Neural cell (in vitro differentiated cells): ENCODE measurements around the gene FAM89A. TPM values are rescaled to one million over a fixed set of nuclear protein-coding genes. Genes with fewer than 3 reads are reported as not detected.

Experiments used
- H2AFZ ChIP-seq: fragments of 200-600, 300-800 bp; sonication (generic), shearing (Covaris generic); 2 replicates; pipeline ENCODE4 v1.6.0; 2014; ENCODE audit warnings: low read depth, mild to moderate bottlenecking, antibody characterized with exemption, low read length, moderate library complexity
- H3F3A ChIP-seq: fragments of 200-600 bp; shearing (Covaris generic); 2 replicates; pipeline ENCODE4 v1.6.1; 2016; ENCODE audit warnings: mild to moderate bottlenecking, moderate library complexity, mixed read lengths, antibody characterized with exemption, low read length; ENCODE audit not compliant: insufficient read depth, poor library complexity, severe bottlenecking
- H3K27ac ChIP-seq: fragments of 200-600, 300-800 bp; sonication (generic), shearing (Covaris generic); 2 replicates; pipeline ENCODE4 v1.5.1; 2014; ENCODE audit warnings: mild to moderate bottlenecking, low read length, moderate library complexity
- H3K27me3 ChIP-seq: fragments of 300-800, 200-600 bp; sonication (generic), shearing (Covaris generic); 2 replicates; pipeline ENCODE4 v1.6.0; 2014; ENCODE audit warnings: mild to moderate bottlenecking, low read depth, low read length, moderate library complexity; ENCODE audit not compliant: insufficient read depth
- H3K36me3 ChIP-seq: fragments of 300-800, 200-600 bp; sonication (generic), shearing (Covaris generic); 2 replicates; pipeline ENCODE4 v1.5.1; 2014; ENCODE audit warnings: mild to moderate bottlenecking, antibody characterized with exemption, low read length, moderate library complexity; ENCODE audit not compliant: insufficient read depth
- H3K4me2 ChIP-seq: fragments of 300-800, 200-600 bp; sonication (generic), shearing (Covaris generic); 2 replicates; pipeline ENCODE4 v1.6.0; 2014; ENCODE audit warnings: mild to moderate bottlenecking, low read length
- H3K4me3 ChIP-seq: fragments of 300-800, 200-600 bp; sonication (generic), shearing (Covaris generic); 2 replicates; pipeline ENCODE4 v1.5.1; 2014; ENCODE audit warnings: mild to moderate bottlenecking, low read length, moderate library complexity
- H3K79me2 ChIP-seq: fragments of 200-600 bp; shearing (Covaris generic); replicated peaks from 2 replicates; pipeline ENCODE4 v1.6.0; 2014; ENCODE audit warnings: mild to moderate bottlenecking, low read length, moderate library complexity; ENCODE audit not compliant: insufficient read depth
- H3K9ac ChIP-seq: fragments of 300-800, 200-600 bp; sonication (generic), shearing (Covaris generic); 2 replicates; pipeline ENCODE4 v1.6.1; 2016; ENCODE audit warnings: mild to moderate bottlenecking, low read length, mixed read lengths
- H3K9me2 ChIP-seq: fragments of 200-600 bp; shearing (Covaris generic); 2 replicates; pipeline ENCODE4 v1.6.1; 2016; ENCODE audit warnings: mild to moderate bottlenecking, low read length, mixed read lengths; ENCODE audit not compliant: insufficient read depth
- H3K9me3 ChIP-seq: fragments of 200-600, 300-800 bp; sonication (generic), shearing (Covaris generic); 2 replicates; pipeline ENCODE4 v1.6.1; 2016; ENCODE audit warnings: mild to moderate bottlenecking, mixed run types, low read length, moderate library complexity, mixed read lengths
- H4K20me1 ChIP-seq: fragments of 200-600 bp; shearing (Covaris generic); 2 replicates; pipeline ENCODE4 v1.6.1; 2016; ENCODE audit warnings: mild to moderate bottlenecking, mixed run types; ENCODE audit not compliant: insufficient read depth
- EP300 ChIP-seq: fragments of 450-650 bp; conservative IDR thresholded peaks from 2 replicates; pipeline ENCODE4 v1.6.1; 2014; ENCODE audit warnings: antibody characterized with exemption, mild to moderate bottlenecking, moderate library complexity; ENCODE audit not compliant: poor library complexity, severe bottlenecking
- EZH2 ChIP-seq: fragments of 200-600, 300-800 bp; shearing (Covaris generic), sonication (generic); IDR thresholded peaks from 2 replicates; pipeline ENCODE4 v1.6.1; 2014; ENCODE audit warnings: antibody characterized with exemption, low read length, borderline replicate concordance, mild to moderate bottlenecking; ENCODE audit not compliant: insufficient read depth, poor library complexity, severe bottlenecking
- MXI1 ChIP-seq: fragments of 450-650 bp; conservative IDR thresholded peaks from 2 replicates; pipeline ENCODE4 v1.6.1; 2014; ENCODE audit warnings: antibody characterized with exemption, mild to moderate bottlenecking; ENCODE audit not compliant: poor library complexity, severe bottlenecking
- POLR2AphosphoS5 ChIP-seq: IDR thresholded peaks from 2 replicates; pipeline ENCODE4 v1.6.1; 2012
- RAD21 ChIP-seq: fragments of 450-650 bp; conservative IDR thresholded peaks from 2 replicates; pipeline ENCODE4 v1.6.1; 2014; ENCODE audit warnings: antibody characterized with exemption, mild to moderate bottlenecking, moderate library complexity
- SMC3 ChIP-seq: fragments of 450-650 bp; conservative IDR thresholded peaks from 2 replicates; pipeline ENCODE4 v1.6.1; 2014; ENCODE audit warnings: antibody characterized with exemption, mild to moderate bottlenecking, moderate library complexity; ENCODE audit not compliant: poor library complexity
- TAF1 ChIP-seq: IDR thresholded peaks from 2 replicates; pipeline ENCODE4 v1.6.1; 2012; ENCODE audit warnings: low read depth
- polyA plus RNA-seq: library from polyadenylated mRNA; depleted of rRNA; stranded (reverse); fragments of >200 nt; gene quantifications from 2 replicates; pipeline ENCODE4 v1.2.3, GENCODE V29; 2014
- TF ChIP-seq, protein P1 (sequence below): IDR thresholded peaks from 2 replicates; pipeline ENCODE4 v1.6.1; 2012; ENCODE audit warnings: borderline replicate concordance
- TF ChIP-seq, protein P2 (sequence below): fragments of 450-650 bp; IDR thresholded peaks from 2 replicates; pipeline ENCODE4 v1.5.1; 2014; ENCODE audit warnings: antibody characterized with exemption, mild to moderate bottlenecking, moderate library complexity; ENCODE audit not compliant: poor library complexity, severe bottlenecking

Gene FAM89A
- polyA plus RNA-seq, 1 donor from 2014 or later: 0.20 TPM

DNA sequence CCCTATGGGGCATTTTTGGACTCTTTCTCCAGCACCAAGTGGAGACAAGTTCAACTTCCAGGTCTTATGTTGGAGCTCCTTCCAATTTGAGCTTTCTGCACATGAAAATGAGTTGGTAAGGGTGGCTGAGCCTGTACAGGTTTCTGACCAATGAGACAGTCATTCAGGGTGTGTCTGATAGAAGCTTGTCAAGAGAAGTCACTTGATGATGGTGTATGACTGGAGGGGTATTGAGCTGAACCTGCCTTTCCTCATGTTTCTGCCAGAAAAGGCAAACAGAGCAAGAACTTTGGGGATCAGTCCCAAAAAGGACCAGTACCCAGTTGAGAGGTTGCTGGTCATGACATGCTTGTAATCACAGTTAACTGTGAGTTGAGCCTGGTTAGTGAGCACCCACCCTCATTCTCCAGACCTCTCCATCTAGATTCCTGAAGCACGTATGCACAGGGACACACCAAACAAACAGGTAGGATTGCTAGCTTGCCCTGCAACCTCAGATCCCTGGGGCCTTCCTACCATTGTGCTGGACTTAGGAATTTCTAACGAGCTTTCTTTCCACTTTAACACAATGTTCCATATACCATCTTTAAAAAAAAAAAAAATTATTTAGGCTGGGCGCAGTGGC, 26.6 kb downstream of the FAM89A start:
- Histone ChIP-seq H3K9me2 (no peaks in the 10 kb centered on the region), H4K20me1 (no peaks in the 10 kb centered on the region), H3K36me3 (no peaks in the 10 kb centered on the region), H3K4me2 (no peak overlapping the region), H3K27ac (no peak overlapping the region), H3K27me3 (no peaks in the 10 kb centered on the region), H3K4me3 (no peak overlapping the region), H2AFZ (no peak overlapping the region), H3K9me3 (no peaks in the 10 kb centered on the region), H3K79me2 (no peaks in the 10 kb centered on the region), H3F3A (no peaks in the 10 kb centered on the region), H3K9ac (no peak overlapping the region)
- TF ChIP-seq TAF1: no peak
- TF ChIP-seq POLR2AphosphoS5: no peak
- no peak for TF ChIP-seq RAD21
- no peak for TF ChIP-seq EZH2
- TF ChIP-seq EP300: no peak
- TF ChIP-seq MXI1: no peak
- TF ChIP-seq, protein P1, sequence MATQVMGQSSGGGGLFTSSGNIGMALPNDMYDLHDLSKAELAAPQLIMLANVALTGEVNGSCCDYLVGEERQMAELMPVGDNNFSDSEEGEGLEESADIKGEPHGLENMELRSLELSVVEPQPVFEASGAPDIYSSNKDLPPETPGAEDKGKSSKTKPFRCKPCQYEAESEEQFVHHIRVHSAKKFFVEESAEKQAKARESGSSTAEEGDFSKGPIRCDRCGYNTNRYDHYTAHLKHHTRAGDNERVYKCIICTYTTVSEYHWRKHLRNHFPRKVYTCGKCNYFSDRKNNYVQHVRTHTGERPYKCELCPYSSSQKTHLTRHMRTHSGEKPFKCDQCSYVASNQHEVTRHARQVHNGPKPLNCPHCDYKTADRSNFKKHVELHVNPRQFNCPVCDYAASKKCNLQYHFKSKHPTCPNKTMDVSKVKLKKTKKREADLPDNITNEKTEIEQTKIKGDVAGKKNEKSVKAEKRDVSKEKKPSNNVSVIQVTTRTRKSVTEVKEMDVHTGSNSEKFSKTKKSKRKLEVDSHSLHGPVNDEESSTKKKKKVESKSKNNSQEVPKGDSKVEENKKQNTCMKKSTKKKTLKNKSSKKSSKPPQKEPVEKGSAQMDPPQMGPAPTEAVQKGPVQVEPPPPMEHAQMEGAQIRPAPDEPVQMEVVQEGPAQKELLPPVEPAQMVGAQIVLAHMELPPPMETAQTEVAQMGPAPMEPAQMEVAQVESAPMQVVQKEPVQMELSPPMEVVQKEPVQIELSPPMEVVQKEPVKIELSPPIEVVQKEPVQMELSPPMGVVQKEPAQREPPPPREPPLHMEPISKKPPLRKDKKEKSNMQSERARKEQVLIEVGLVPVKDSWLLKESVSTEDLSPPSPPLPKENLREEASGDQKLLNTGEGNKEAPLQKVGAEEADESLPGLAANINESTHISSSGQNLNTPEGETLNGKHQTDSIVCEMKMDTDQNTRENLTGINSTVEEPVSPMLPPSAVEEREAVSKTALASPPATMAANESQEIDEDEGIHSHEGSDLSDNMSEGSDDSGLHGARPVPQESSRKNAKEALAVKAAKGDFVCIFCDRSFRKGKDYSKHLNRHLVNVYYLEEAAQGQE: no peak
- TF ChIP-seq SMC3: no peak
- TF ChIP-seq, protein P2, sequence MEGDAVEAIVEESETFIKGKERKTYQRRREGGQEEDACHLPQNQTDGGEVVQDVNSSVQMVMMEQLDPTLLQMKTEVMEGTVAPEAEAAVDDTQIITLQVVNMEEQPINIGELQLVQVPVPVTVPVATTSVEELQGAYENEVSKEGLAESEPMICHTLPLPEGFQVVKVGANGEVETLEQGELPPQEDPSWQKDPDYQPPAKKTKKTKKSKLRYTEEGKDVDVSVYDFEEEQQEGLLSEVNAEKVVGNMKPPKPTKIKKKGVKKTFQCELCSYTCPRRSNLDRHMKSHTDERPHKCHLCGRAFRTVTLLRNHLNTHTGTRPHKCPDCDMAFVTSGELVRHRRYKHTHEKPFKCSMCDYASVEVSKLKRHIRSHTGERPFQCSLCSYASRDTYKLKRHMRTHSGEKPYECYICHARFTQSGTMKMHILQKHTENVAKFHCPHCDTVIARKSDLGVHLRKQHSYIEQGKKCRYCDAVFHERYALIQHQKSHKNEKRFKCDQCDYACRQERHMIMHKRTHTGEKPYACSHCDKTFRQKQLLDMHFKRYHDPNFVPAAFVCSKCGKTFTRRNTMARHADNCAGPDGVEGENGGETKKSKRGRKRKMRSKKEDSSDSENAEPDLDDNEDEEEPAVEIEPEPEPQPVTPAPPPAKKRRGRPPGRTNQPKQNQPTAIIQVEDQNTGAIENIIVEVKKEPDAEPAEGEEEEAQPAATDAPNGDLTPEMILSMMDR: no peak

DNA sequence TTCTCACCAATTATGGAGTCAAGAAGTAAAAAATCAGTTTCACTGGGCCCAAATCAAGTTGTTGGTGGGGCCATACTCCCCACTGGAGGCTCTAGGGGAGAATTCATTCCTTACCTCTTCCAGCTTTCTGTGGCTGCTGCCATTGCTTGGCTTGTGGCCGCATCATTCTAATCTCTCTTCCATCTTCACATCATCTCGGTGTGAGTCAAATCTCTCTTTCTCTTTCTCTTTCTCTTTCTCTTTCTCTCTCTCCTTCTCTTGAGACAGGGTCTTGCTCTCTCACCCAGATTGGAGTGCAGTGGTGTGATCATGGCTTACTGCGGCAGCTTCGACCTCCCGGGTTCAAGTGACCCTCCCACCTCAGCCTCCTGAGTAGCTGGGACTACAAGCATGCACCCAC, 28.1 kb downstream of the FAM89A start:
- no peaks in the 10 kb centered on the region for H3K36me3 ChIP-seq
- no peaks in the 10 kb centered on the region for H3K27me3 ChIP-seq
- TF ChIP-seq, protein P2: no peak
- TF ChIP-seq EP300 (no peak), RAD21 (no peak), TAF1 (no peak), EZH2 (no peak), MXI1 (no peak), SMC3 (no peak), POLR2AphosphoS5 (no peak)
- TF ChIP-seq, protein P1: no peak
- H3K79me2 ChIP-seq: no peaks in the 10 kb centered on the region
- no peak overlapping the region for H3K27ac ChIP-seq
- H3K9ac ChIP-seq: no peak overlapping the region
- H3K9me2 ChIP-seq: no peaks in the 10 kb centered on the region
- H3F3A ChIP-seq: no peaks in the 10 kb centered on the region
- no peak overlapping the region for H3K4me2 ChIP-seq
- H3K4me3 ChIP-seq: no peak overlapping the region
- no peaks in the 10 kb centered on the region for H4K20me1 ChIP-seq
- no peaks in the 10 kb centered on the region for H3K9me3 ChIP-seq
- H2AFZ ChIP-seq: no peak overlapping the region
